Muscle layer of duodenum (tissue), 2 donors: ENCODE data around the gene CREB3L1.

Source experiments
- H3K27ac ChIP-seq: one replicate; pipeline ENCODE4 v1.7.0; 2013; ENCODE audit warnings: mild to moderate bottlenecking, low read length
- H3K27me3 ChIP-seq: one replicate; pipeline ENCODE4 v1.7.0; 2013; ENCODE audit warnings: low read depth, mild to moderate bottlenecking, control low read depth, low read length
- H3K36me3 ChIP-seq, 2 donors: one replicate each; pipeline ENCODE4 v1.7.0; 2013; ENCODE audit warnings: low read length in 2 of 2, control low read depth in 1 of 2, mild to moderate bottlenecking in 1 of 2; ENCODE audit not compliant: insufficient read depth in 2 of 2, control insufficient read depth in 1 of 2
- H3K4me1 ChIP-seq, 2 donors: one replicate each; pipeline ENCODE4 v1.7.0; 2013; ENCODE audit warnings: low read length in 2 of 2, mild to moderate bottlenecking in 2 of 2, control low read depth in 1 of 2, moderate library complexity in 1 of 2; ENCODE audit not compliant: insufficient read depth in 2 of 2, control insufficient read depth in 1 of 2
- H3K4me3 ChIP-seq, 2 donors: one replicate each; pipeline ENCODE4 v1.7.0; 2013; ENCODE audit warnings: low read length in 2 of 2, low read depth in 1 of 2, mild to moderate bottlenecking in 1 of 2
- H3K9me3 ChIP-seq, 2 donors: one replicate each; pipeline ENCODE4 v1.7.0; 2013; ENCODE audit warnings: low read length in 2 of 2, control low read depth in 1 of 2, mild to moderate bottlenecking in 1 of 2; ENCODE audit not compliant: control insufficient read depth in 1 of 2
- donor health status: healthy.

The CREB3L1 gene

GRCh38 chr11:46291441-46292150 is 14.1 kb downstream of the CREB3L1 start:
- no peaks in the 10 kb centered on the region for H3K36me3 ChIP-seq
- H3K9me3 ChIP-seq, result no peaks in the 10 kb centered on the region
- no peak overlapping the region for H3K4me3 ChIP-seq
- H3K27ac ChIP-seq, result no peak overlapping the region
- H3K27me3 ChIP-seq, result no peaks in the 10 kb centered on the region
- peaks cover 0 to 36% of the 10 kb centered on the region in 2 donors for H3K4me1 ChIP-seq

DNA sequence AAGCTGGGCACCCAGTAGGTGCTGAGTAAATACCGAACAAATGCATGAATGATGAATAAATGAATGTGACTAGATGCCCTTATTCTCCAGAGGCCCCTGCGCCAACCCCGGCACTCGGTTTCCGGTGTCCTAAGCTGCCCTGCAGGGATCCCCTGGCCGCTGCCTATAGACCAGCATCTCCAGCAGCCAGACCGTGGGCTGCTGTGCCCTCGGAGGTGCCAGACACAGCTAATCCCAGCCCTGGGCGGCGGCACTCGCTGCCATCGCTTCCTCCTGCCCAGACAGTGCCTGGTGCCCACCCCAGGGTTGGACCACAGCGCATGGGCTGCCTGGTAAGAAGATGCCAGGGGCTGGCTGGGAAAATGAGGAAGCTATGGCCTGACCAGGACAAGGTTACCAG is 15.6 kb downstream of the CREB3L1 start:
- Histone ChIP-seq H3K27me3 (no peaks in the 10 kb centered on the region), H3K36me3 (no peaks in the 10 kb centered on the region), H3K4me3 (no peak overlapping the region), H3K27ac (no peak overlapping the region), H3K9me3 (no peaks in the 10 kb centered on the region), H3K4me1 (peaks cover 0 to 44% of the 10 kb centered on the region in 2 donors)

DNA sequence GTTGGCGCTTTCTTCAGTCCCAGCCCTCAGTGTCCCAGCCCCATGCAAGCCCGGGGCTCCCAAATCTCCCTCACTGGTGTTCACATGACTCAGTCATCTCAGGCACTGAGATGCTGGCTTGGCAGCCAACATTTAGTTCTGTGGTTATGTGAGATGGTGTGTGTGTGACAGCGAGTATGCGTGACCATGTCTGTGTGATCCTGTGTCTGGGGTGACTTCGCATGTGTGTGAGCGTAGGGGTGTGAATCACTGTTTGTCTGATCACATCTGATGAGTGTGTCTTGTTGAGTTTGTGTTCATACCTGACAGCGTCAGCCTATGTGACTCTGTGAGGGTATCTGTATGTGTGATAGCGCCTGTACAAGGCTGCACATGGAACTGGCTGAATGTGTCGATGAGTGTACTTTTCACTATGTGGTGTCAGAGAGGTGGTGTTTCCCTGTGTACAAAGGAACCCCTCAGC is 16.2 kb downstream of the CREB3L1 start:
- Histone ChIP-seq H3K4me1 (peaks cover 0 to 44% of the 10 kb centered on the region in 2 donors), H3K4me3 (no peak overlapping the region), H3K9me3 (no peaks in the 10 kb centered on the region), H3K36me3 (no peaks in the 10 kb centered on the region), H3K27me3 (no peaks in the 10 kb centered on the region), H3K27ac (no peak overlapping the region)

- Histone ChIP-seq H3K27me3 (no peaks in the 10 kb centered on the region), H3K4me3 (peak overlapping the region; percentile 45 to 74), H3K9me3 (no peaks in the 10 kb centered on the region), H3K4me1 (peaks cover 0 to 43% of the 10 kb centered on the region in 2 donors), H3K27ac (no peak overlapping the region), H3K36me3 (no peaks in the 10 kb centered on the region)
These were observed 17.2 kb downstream of the CREB3L1 start for GRCh38 chr11:46294365-46295309.

- Histone ChIP-seq H3K9me3 (no peaks in the 10 kb centered on the region), H3K27ac (no peak overlapping the region), H3K4me1 (peaks cover 0 to 35% of the 10 kb centered on the region in 2 donors), H3K36me3 (no peaks in the 10 kb centered on the region), H3K4me3 (peak overlapping the region; percentile 45 to 74), H3K27me3 (no peaks in the 10 kb centered on the region)
These were observed 18.0 kb downstream of the CREB3L1 start for GRCh38 chr11:46295312-46296058.

DNA sequence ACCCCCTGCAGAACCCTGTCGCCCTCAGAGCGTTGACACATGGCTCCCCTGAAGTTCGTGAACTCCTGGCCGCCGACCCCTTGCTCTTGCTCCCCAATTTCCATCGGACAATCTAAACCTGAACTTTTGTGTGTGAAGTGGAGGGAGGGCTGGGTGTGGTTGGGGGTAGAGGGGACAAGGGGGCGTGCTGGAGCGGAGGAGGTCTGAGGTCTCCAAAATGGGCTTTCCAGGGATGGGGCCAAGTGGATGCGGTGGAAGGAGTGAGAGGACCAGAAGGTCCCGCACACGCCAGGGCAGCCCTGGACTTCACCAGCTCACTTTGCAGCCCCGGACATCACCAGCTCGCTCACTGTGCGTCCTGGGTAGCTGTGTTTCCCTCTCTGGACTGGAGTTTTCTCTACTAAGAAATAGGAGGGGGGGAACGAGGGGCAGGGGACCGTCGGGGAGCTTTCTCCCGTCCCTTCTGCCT is 18.6 kb downstream of the CREB3L1 start:
- Histone ChIP-seq H3K9me3 (no peaks in the 10 kb centered on the region), H3K27ac (no peak overlapping the region), H3K36me3 (no peaks in the 10 kb centered on the region), H3K4me1 (peaks cover 0 to 29% of the 10 kb centered on the region in 2 donors), H3K27me3 (no peaks in the 10 kb centered on the region), H3K4me3 (peak overlapping the region; percentile 45 to 74)

DNA sequence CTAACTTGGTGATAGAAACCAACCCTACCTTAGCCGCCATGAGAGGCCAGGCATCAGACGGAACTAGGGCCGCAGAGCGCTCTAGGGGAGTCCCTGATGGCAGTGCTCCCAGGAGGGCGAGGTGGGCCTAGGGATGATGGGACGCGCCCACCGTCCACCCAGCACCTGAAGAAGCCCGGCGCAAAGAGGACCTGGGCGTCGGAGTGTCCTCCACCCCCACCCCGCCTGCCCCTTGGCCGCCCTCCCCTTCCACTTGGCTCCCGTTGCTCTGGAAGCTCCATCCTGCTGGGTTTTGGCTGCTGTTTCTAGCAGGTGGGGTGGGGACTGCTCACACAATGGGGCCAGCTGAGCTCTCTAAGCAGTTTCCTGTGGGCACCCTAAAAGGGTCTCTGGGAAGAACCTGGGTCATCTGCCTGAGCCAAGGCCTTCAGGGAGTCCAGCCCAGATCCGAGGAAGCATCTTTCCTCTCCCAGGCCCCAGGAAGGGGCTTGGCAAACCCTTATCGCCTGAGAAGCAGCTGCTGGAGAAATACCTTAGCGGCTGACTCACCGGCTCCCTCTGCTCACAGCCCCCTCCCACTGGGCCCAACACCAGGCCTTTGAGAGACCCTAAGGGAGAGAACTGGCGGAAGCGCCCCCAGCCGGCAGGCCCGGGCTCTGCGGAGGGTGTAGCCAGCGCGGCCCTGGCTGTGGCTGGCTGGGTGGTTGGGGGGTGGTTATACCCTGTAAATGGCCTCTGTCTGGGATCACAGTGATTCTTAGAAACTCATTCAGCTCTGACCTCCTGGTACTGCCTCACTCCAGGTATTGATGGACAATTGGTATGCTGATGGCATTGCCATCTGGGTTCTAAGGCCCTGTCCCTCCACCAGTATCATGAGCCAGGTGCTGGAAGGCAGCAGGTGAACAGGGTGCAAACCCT is 19.3 kb downstream of the CREB3L1 start:
- H3K4me1 ChIP-seq, result peaks cover 0 to 22% of the 10 kb centered on the region in 2 donors
- no peaks in the 10 kb centered on the region for H3K36me3 ChIP-seq
- H3K27me3 ChIP-seq, result no peaks in the 10 kb centered on the region

DNA sequence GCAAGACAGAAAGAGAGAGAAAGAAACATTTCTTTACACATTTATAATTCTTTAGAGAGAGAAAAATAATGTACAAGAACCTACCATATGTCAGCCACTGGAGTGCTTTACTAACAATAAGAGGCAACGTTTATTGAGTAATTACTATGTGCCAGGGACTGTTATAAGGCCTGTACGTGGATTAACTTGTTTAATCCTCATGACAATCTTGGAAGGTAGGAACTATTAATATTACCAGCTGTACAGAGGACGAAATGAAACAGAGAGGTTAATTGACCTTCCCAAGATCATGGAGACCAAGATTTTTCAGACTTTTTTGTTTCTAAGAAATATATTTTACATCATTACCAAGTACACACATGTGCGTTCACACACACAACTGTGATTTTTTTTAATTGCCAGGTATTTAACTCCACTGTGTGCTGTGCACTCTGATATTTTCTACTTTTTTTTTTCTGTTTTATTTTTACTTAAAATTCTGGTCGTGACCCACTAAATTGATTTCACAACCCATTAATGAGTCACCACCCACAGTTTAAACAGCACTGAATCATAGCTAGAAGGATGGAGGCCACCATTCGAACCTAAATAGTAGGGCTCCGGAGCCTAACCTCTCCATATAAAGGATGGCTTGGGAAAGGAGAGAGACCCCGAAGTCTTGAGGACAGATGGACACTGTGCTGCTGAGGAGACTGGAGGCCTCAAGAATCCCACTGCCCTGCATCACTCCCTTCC is 21.4 kb downstream of the CREB3L1 start:
- Histone ChIP-seq H3K27me3 (no peaks in the 10 kb centered on the region), H3K9me3 (no peaks in the 10 kb centered on the region), H3K4me3 (no peak overlapping the region), H3K4me1 (peaks cover 0 to 21% of the 10 kb centered on the region in 2 donors), H3K36me3 (no peaks in the 10 kb centered on the region), H3K27ac (no peak overlapping the region)

More for the DNA sequence above, 19.3 kb downstream of the CREB3L1 start:
- Histone ChIP-seq H3K27ac (no peak overlapping the region), H3K9me3 (no peaks in the 10 kb centered on the region), H3K4me3 (peak overlapping the region in 1 of 2 donors; percentile 74)

DNA sequence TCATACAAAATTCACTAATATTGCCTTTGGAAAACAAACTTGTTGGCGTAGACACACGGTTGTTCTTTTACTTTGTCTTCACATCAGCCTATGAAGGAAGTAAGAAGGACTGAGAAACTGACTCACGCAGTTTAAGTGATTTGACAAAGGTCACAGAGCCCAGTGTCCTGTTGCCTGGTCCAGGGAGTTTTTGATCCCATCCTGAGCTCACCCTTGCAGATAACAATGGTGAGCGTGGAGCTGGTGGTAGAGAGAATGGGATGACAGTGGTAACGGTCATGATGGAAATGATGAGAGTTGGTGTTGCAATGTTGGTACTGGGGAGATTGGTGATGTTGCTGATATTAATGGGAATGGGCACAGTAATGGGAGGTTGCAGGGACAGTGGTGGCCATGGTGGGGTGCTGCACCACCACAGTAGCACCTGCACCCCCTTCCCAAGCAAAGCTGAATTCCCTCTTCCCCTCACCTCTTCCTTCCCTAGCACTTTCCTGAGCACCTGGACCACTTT is 22.0 kb downstream of the CREB3L1 start:
- no peak overlapping the region for H3K4me3 ChIP-seq
- H3K9me3 ChIP-seq, result no peaks in the 10 kb centered on the region
- H3K27ac ChIP-seq, result peak overlapping the region; percentile 23
- peaks cover 0 to 21% of the 10 kb centered on the region in 2 donors for H3K4me1 ChIP-seq
- no peaks in the 10 kb centered on the region for H3K27me3 ChIP-seq
- H3K36me3 ChIP-seq, result no peaks in the 10 kb centered on the region
